Skeletal muscle tissue (tissue), 4 donors: Measurements from ENCODE around the gene CDH22. TPM values are rescaled to one million over a fixed set of nuclear protein-coding genes. Genes with fewer than 3 reads are reported as not detected.
A peak's percentile ranks its signal among the peaks of the same experiment; 100 is the strongest.

Source experiments
- H3K27ac ChIP-seq: one replicate; pipeline ENCODE4 v1.7.0; 2013; ENCODE audit warnings: mild to moderate bottlenecking, low read depth, low read length, inconsistent platforms
- H3K27me3 ChIP-seq, 3 donors: one replicate each; pipeline ENCODE4 v1.7.0; 2013; ENCODE audit warnings: low read length in 3 of 3; ENCODE audit not compliant: control insufficient read depth in 3 of 3, insufficient read depth in 3 of 3
- H3K36me3 ChIP-seq, 3 donors: one replicate each; pipeline ENCODE4 v1.7.0; 2013; ENCODE audit warnings: low read length in 3 of 3; ENCODE audit not compliant: control insufficient read depth in 3 of 3, insufficient read depth in 3 of 3
- H3K4me1 ChIP-seq, 3 donors: one replicate each; pipeline ENCODE4 v1.7.0; 2013; ENCODE audit warnings: low read length in 3 of 3, mild to moderate bottlenecking in 3 of 3; ENCODE audit not compliant: control insufficient read depth in 3 of 3, insufficient read depth in 3 of 3
- H3K4me3 ChIP-seq, 3 donors: one replicate each; pipeline ENCODE4 v1.7.0; 2013; ENCODE audit warnings: low read length in 3 of 3
- H3K9ac ChIP-seq, 3 donors: one replicate each; pipeline ENCODE4 v1.7.0; 2013; ENCODE audit warnings: low read length in 3 of 3, mild to moderate bottlenecking in 3 of 3, moderate library complexity in 2 of 3, low read depth in 1 of 3
- H3K9me3 ChIP-seq, 3 donors: one replicate each; pipeline ENCODE4 v1.7.0; 2013; ENCODE audit warnings: low read length in 3 of 3; ENCODE audit not compliant: control insufficient read depth in 3 of 3
- total RNA-seq: library from RNA; depleted of rRNA; stranded (reverse); fragments of >200 nt; gene quantifications from one replicate; pipeline ENCODE4 v1.2.3, GENCODE V29; 2014
- donor health status: Osteomylitis.

CDH22 gene, protein sequence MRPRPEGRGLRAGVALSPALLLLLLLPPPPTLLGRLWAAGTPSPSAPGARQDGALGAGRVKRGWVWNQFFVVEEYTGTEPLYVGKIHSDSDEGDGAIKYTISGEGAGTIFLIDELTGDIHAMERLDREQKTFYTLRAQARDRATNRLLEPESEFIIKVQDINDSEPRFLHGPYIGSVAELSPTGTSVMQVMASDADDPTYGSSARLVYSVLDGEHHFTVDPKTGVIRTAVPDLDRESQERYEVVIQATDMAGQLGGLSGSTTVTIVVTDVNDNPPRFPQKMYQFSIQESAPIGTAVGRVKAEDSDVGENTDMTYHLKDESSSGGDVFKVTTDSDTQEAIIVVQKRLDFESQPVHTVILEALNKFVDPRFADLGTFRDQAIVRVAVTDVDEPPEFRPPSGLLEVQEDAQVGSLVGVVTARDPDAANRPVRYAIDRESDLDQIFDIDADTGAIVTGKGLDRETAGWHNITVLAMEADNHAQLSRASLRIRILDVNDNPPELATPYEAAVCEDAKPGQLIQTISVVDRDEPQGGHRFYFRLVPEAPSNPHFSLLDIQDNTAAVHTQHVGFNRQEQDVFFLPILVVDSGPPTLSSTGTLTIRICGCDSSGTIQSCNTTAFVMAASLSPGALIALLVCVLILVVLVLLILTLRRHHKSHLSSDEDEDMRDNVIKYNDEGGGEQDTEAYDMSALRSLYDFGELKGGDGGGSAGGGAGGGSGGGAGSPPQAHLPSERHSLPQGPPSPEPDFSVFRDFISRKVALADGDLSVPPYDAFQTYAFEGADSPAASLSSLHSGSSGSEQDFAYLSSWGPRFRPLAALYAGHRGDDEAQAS
- 0.52 TPM for total RNA-seq

GRCh38 chr20:46308258-46309157 lies at the start of gene CDH22:
CDH22 (minus strand) TSS chr20:46308498; CDS start chr20:46251294, 57,204 bp downstream.
- H3K36me3 ChIP-seq = no peaks in the 10 kb centered on the region
- H3K4me3 ChIP-seq = peak within 1 kb of the TSS; percentile 43 to 63 (median 57)
- H3K27ac ChIP-seq = no peak within 1 kb of the TSS
- no peak within 1 kb of the TSS for H3K9ac ChIP-seq
- no peaks in the 10 kb centered on the region for H3K9me3 ChIP-seq
- peaks cover 69 to 84% (median 83%) of the 10 kb centered on the region in 3 donors for H3K27me3 ChIP-seq
- H3K4me1 ChIP-seq = peaks cover 0 to 4% (median 4%) of the 10 kb centered on the region in 3 donors

- Histone ChIP-seq H3K4me3 (peak overlapping the region in 1 of 3 donors; percentile 23), H3K9me3 (no peaks in the 10 kb centered on the region), H3K9ac (peak overlapping the region in 1 of 3 donors; percentile 60), H3K27me3 (no peaks in the 10 kb centered on the region), H3K27ac (no peak overlapping the region), H3K4me1 (peaks cover 39 to 56% (median 49%) of the 10 kb centered on the region in 3 donors), H3K36me3 (peaks cover 6 to 24% (median 6%) of the 10 kb centered on the region in 3 donors)
Measured at GRCh38 chr20:46357030-46357514, 48.8 kb upstream of the CDH22 start.

DNA sequence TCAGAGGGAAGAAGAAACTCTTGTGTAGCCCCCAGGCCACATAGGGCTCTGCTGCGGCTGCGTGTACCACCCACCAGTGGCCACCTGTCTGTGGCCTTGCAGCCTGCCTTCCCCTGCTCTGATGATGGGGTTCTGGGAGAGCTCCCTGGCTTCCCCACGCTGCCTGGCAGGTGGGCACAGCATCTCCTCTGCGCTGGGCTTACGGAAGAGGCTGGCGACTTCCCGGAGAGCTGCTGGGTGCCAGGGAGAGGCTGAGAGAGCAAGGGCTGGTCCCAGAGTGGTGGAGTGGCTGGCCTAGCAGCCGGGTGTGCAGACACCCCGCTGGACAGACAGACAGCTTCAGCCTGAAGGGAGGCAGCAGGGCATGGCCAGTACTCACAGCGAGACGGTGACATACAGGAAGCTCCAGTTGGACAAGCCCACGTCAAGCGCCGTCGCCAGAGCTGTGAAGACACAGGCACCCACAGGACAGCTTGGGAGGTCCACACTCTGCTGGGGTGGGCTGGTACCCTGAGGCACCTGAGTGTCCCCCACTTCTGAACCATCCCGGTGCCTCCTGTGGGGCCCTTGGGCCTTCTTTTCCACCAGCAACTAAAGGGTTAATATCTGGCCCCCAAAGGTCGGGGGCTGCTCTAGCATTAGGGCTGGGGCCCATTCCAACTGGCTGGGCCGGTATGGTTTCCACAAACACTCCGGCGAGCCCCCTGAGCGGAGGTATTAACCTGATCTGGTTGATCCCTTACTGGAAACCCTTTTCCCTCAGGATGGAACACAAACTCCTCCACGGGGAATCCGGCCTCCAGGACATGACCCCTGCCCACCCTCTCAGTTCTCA lies 48.1 kb upstream of the CDH22 start:
- no peak overlapping the region for H3K27ac ChIP-seq
- peaks cover 33 to 50% (median 42%) of the 10 kb centered on the region in 3 donors for H3K4me1 ChIP-seq
- peaks cover 9 to 26% (median 9%) of the 10 kb centered on the region in 3 donors for H3K36me3 ChIP-seq
- no peaks in the 10 kb centered on the region for H3K9me3 ChIP-seq
- peak overlapping the region in 1 of 3 donors; percentile 23 for H3K4me3 ChIP-seq
- H3K27me3 ChIP-seq = no peaks in the 10 kb centered on the region
- H3K9ac ChIP-seq = peak overlapping the region in 1 of 3 donors; percentile 60

DNA sequence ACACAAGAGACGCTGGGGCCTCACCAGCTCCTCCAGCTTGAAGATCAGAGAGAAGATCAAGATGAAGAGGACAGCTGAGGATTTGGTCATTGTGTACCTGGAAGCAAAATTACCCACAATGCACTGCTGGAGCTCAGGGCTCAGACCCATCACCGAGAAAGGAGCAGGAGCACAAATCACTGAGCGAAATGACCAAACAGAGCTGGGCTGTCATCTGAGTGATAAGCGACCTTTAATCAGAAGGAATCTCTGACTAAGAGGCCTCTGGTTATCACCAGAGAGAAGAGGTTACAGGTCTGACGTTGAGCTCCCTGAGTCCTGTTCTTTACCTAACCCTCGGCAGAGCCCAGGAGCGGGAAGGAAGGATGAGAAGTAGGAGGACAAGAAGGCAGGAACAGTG lies 47.5 kb upstream of the CDH22 start:
- Histone ChIP-seq H3K9ac (peak overlapping the region in 1 of 3 donors; percentile 60), H3K4me1 (peaks cover 33 to 44% (median 42%) of the 10 kb centered on the region in 3 donors), H3K27me3 (no peaks in the 10 kb centered on the region), H3K27ac (no peak overlapping the region), H3K36me3 (peaks cover 11 to 33% (median 14%) of the 10 kb centered on the region in 3 donors), H3K9me3 (no peaks in the 10 kb centered on the region), H3K4me3 (no peak overlapping the region)

DNA sequence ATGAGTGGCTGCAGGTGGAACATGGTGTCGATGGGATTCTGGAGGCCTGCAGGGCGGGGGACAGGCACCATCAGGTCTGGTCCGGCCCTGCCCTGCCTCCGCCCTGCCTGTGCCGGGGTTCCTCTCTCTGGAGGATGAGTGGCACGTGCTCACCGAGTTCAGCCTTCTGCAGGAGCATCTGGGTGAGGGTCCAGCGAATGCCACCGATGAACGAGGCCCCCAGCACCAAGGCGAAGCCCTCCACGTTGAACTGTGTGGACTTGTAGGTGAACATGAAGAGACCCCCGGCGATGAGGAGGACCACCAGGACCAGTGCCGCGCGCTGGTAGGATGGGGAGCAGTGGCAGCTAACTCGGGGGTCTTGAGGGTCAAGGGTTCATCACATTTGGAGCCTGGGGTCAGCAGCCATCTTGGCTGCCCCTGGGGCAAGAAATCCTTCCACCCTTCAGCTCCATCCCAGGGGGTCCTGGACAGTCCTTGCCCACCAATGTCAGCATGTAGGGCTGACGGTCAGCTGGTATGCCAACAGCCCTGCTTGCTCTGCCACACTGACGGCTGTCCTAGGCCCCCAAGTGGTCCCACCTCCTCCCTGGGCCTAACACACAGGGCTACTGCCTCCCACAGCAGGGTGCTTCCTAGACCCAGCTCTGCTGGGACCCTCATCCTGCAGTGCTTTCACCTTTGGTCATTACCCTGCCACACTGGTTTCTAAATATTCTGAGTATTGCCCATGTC lies 46.8 kb upstream of the CDH22 start:
- Histone ChIP-seq H3K27me3 (no peaks in the 10 kb centered on the region), H3K27ac (no peak overlapping the region), H3K9me3 (no peaks in the 10 kb centered on the region), H3K9ac (peak overlapping the region in 1 of 3 donors; percentile 45), H3K36me3 (peaks cover 13 to 39% (median 19%) of the 10 kb centered on the region in 3 donors), H3K4me3 (no peak overlapping the region), H3K4me1 (peaks cover 31 to 43% (median 40%) of the 10 kb centered on the region in 3 donors)

DNA sequence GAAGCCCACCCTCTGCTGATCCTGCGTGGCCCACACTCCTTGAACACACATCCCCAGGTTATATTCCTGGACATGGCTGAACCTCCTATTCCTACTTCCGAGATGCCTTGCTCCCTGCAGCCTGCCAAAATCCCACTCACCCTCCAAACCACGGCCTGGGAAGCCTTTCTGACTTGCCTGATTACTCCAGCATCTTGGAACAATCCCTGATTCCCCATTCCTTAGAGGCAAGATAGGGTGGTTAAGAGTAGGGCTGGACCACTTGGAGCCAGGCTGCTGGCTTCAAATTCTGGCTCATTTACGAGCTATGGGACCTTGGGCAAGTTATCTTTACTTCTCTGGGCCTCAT lies 45.9 kb upstream of the CDH22 start:
- Histone ChIP-seq H3K9ac (no peak overlapping the region), H3K27me3 (no peaks in the 10 kb centered on the region), H3K9me3 (no peaks in the 10 kb centered on the region), H3K4me3 (no peak overlapping the region), H3K27ac (no peak overlapping the region), H3K36me3 (peaks cover 15 to 43% (median 22%) of the 10 kb centered on the region in 3 donors), H3K4me1 (peaks cover 22 to 34% (median 31%) of the 10 kb centered on the region in 3 donors)

DNA sequence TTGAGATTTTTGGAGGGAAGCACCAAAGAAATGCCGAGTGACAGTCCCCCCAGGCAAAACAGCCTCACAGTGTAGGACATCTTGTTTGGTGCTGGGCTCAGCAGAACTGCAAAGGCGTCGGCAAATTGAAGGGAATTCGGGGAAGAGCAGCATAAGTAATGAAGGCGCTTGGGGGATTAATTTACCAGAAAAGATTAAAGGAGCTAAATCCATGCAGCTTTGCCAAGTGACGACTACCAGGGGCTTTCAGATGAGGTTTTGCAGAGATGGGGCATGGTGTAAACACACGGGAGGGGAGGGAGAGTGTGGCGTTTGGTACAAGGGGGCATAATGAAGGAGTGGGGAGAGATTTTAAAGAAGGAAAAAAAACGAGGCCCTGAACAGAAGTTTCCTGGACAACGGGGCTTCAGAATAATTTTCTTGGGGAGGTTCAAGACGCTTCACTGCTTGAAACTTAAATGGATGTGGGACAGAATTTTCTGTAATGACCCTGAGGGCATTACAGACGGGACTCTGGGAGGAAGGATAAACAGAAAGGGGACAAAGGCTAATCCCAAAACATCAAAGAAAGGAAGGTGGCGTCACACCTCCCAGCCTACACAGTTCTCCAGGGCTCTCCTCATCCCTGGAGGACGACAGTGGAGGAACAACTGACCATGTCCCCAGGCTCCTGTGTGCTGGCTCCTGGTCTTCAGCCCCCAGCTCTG lies 45.4 kb upstream of the CDH22 start:
- H3K9me3 ChIP-seq = no peaks in the 10 kb centered on the region
- no peak overlapping the region for H3K9ac ChIP-seq
- H3K27ac ChIP-seq = no peak overlapping the region
- H3K4me3 ChIP-seq = no peak overlapping the region
- H3K36me3 ChIP-seq = peaks cover 15 to 43% (median 22%) of the 10 kb centered on the region in 3 donors
- peaks cover 17 to 34% (median 26%) of the 10 kb centered on the region in 3 donors for H3K4me1 ChIP-seq
- H3K27me3 ChIP-seq = no peaks in the 10 kb centered on the region

GRCh38 chr20:46352370-46352938 lies 44.2 kb upstream of the CDH22 start:
- peaks cover 12 to 43% (median 22%) of the 10 kb centered on the region in 3 donors for H3K36me3 ChIP-seq
- no peaks in the 10 kb centered on the region for H3K27me3 ChIP-seq
- no peak overlapping the region for H3K27ac ChIP-seq
- H3K9me3 ChIP-seq = no peaks in the 10 kb centered on the region
- H3K4me3 ChIP-seq = no peak overlapping the region
- peaks cover 13 to 26% (median 17%) of the 10 kb centered on the region in 3 donors for H3K4me1 ChIP-seq
- H3K9ac ChIP-seq = no peak overlapping the region
